A673 (cell line): ENCODE data around the gene VPS8. TPM values are rescaled to one million over a fixed set of nuclear protein-coding genes. Genes with fewer than 3 reads are reported as not detected.
A peak's percentile ranks its signal among the peaks of the same experiment; 100 is the strongest.

Experiments
- BruUV-seq: library from RNA; stranded (reverse); fragments of 400-500 nt; replicated peaks from 2 replicates; lab custom pipeline; 2021; lab: Mats Ljungman, UMichigan
- CTCF ChIA-PET: fragments of 300-600 bp; sonication (Branson Sonifier 250); formaldehyde crosslinking; loops from one replicate; lab custom pipeline; 2022; ENCODE audit warnings: antibody characterized with exemption; lab: Charles Lee
- POLR2A ChIA-PET: fragments of 300-600 bp; sonication (Branson Sonifier 250); formaldehyde crosslinking; loops from one replicate; lab custom pipeline; 2022; ENCODE audit warnings: antibody characterized with exemption; ENCODE audit not compliant: low non-redundant PET; lab: Charles Lee
- DNase-seq: peaks from one replicate; pipeline ENCODE4 v3.0.0-alpha.2; 2015; ENCODE audit warnings: low spot score
- H3K27ac ChIP-seq: fragments of 200-600 bp; sonication (generic); 2 replicates; pipeline ENCODE4 v1.5.1; 2016; ENCODE audit warnings: mixed run types, low read depth, mild to moderate bottlenecking, mixed read lengths, antibody characterized with exemption, low read length; ENCODE audit not compliant: poor library complexity, severe bottlenecking
- H3K27me3 ChIP-seq: fragments of 200-600 bp; sonication (generic); replicated peaks from 2 replicates; pipeline ENCODE4 v1.6.1; 2017; ENCODE audit warnings: mixed run types, low read depth, mild to moderate bottlenecking, mixed read lengths, antibody characterized with exemption, low read length; ENCODE audit not compliant: insufficient read depth, poor library complexity
- H3K36me3 ChIP-seq: fragments of 200-600 bp; sonication (generic); 2 replicates; pipeline ENCODE4 v1.6.1; 2016; ENCODE audit warnings: mixed run types, mild to moderate bottlenecking, mixed read lengths, antibody characterized with exemption, low read length; ENCODE audit not compliant: insufficient read depth, poor library complexity, severe bottlenecking
- H3K4me1 ChIP-seq: fragments of 200-600 bp; sonication (generic); 2 replicates; pipeline ENCODE4 v1.6.1; 2017; ENCODE audit warnings: mixed run types, mild to moderate bottlenecking, mixed read lengths, antibody characterized with exemption, low read length; ENCODE audit not compliant: insufficient read depth, poor library complexity, severe bottlenecking
- H3K4me3 ChIP-seq: fragments of 200-600 bp; sonication (generic); 2 replicates; pipeline ENCODE4 v1.5.1; 2016; ENCODE audit warnings: low read depth, mixed run types, mild to moderate bottlenecking, mixed read lengths, low read length; ENCODE audit not compliant: poor library complexity, severe bottlenecking
- H3K9me3 ChIP-seq: fragments of 200-600 bp; sonication (generic); 2 replicates; pipeline ENCODE4 v1.6.1; 2016; ENCODE audit warnings: mixed run types, low read depth, mild to moderate bottlenecking, mixed read lengths, antibody characterized with exemption, low read length; ENCODE audit not compliant: poor library complexity, severe bottlenecking
- CTCF ChIP-seq: fragments of 300-800, 200-600 bp; sonication (generic); conservative IDR thresholded peaks from 2 replicates; pipeline ENCODE4 v1.5.1; 2017; ENCODE audit warnings: low read depth, mild to moderate bottlenecking, antibody characterized with exemption, low read length, moderate library complexity, mixed read lengths
- EZH2 ChIP-seq: fragments of 200-600 bp; sonication (generic); IDR thresholded peaks from 2 replicates; pipeline ENCODE4 v1.6.1; 2017; ENCODE audit warnings: borderline replicate concordance, low read depth, mild to moderate bottlenecking, mixed read lengths, antibody characterized with exemption, low read length; ENCODE audit not compliant: poor library complexity, severe bottlenecking
- intact Hi-C: fragments of 100-400 bp; cut with micrococcal nuclease; formaldehyde crosslinking; loops from one replicate; pipeline ENCODE4 v1.10.0; 2022; ENCODE audit not compliant: unreplicated experiment
- total RNA-seq: library from RNA; stranded (reverse); gene quantifications from 2 replicates; pipeline ENCODE4 v1.2.3, GENCODE V29; 2021

The VPS8 gene
- total RNA-seq, 1 experiment from 2014 or later: 42.3 TPM

- Histone ChIP-seq H3K27ac (no peak overlapping the region), H3K9me3 (no peaks in the 10 kb centered on the region), H3K4me1 (no peaks in the 10 kb centered on the region), H3K36me3 (no peaks in the 10 kb centered on the region), H3K27me3 (no peaks in the 10 kb centered on the region), H3K4me3 (no peak overlapping the region)
- intact Hi-C loops: no loop called here
- ChIA-PET CTCF (no interaction called here), POLR2A (no interaction called here)
- no TSS peak for BruUV-seq
- TF ChIP-seq EZH2 (no peak), CTCF (peak; percentile 29; the same call in 1 of the 2 replicates)
- no peak for DNase-seq
Measured at GRCh38 chr3:185071287-185071800, 259.4 kb downstream of the VPS8 start.

- no peak for TF ChIP-seq CTCF
- CTCF ChIA-PET: no interaction called here
- Histone ChIP-seq H3K36me3 (no peaks in the 10 kb centered on the region), H3K9me3 (no peaks in the 10 kb centered on the region), H3K4me1 (no peaks in the 10 kb centered on the region), H3K27ac (no peak overlapping the region), H3K27me3 (no peaks in the 10 kb centered on the region), H3K4me3 (no peak overlapping the region)
- POLR2A ChIA-PET: no interaction called here
- intact Hi-C loops: no loop called here
- no peak for DNase-seq
- BruUV-seq: no TSS peak
Measured at GRCh38 chr3:185075547-185075946, 263.6 kb downstream of the VPS8 start.

GRCh38 chr3:185076219-185076618, 264.3 kb downstream of the VPS8 start:
- intact Hi-C loops: no loop called here
- POLR2A ChIA-PET: no interaction called here
- no peaks in the 10 kb centered on the region for H3K4me1 ChIP-seq
- TF ChIP-seq CTCF (no peak), EZH2 (no peak)
- no peak overlapping the region for H3K27ac ChIP-seq
- H3K27me3 ChIP-seq: no peaks in the 10 kb centered on the region
- H3K9me3 ChIP-seq: no peaks in the 10 kb centered on the region
- no peak for DNase-seq
- H3K4me3 ChIP-seq: no peak overlapping the region
- no TSS peak for BruUV-seq
- CTCF ChIA-PET: no interaction called here
- no peaks in the 10 kb centered on the region for H3K36me3 ChIP-seq
